HG02943 (cell line): ENCODE measurements around the gene ACVR1C.

Experiments
- ATAC-seq: cut with Tn5 transposase; IDR thresholded peaks from one replicate; pipeline ENCODE4 v1.9.1; 2021; ENCODE audit warnings: mild to moderate bottlenecking, low read depth, moderate library complexity; ENCODE audit not compliant: unreplicated experiment

ACVR1C gene

GRCh38 chr2:157500334-157500733, 128.3 kb downstream of the ACVR1C start:
- ATAC-seq: no peak

DNA sequence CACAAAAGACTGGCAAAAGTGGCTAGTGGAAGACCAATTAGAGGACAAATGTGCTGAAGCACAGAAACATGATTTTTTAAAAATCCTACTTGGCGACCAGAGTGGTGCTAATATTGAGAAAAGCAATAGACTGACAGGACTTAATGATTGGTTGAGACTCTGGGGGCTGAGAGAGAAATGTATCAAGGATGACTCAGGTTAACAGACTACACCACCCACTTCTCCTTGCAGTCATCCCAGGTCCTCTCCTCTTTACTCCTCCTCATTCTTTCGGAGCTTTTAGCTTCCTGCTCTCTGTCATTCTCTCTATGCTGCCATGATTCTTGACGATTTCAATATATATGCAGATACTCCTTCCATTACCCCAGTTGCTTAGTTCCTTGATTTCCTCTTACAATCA, 130.2 kb downstream of the ACVR1C start:
- ATAC-seq: no peak

- no peak for ATAC-seq
Measured at GRCh38 chr2:157497638-157498314, 130.9 kb downstream of the ACVR1C start.

GRCh38 chr2:157492189-157492773, 136.4 kb downstream of the ACVR1C start:
- ATAC-seq: peak; percentile 97

- ATAC-seq: no peak
Measured at GRCh38 chr2:157489983-157490382, 138.7 kb downstream of the ACVR1C start.

GRCh38 chr2:157488877-157489276, 139.8 kb downstream of the ACVR1C start:
- no peak for ATAC-seq

- ATAC-seq: no peak
Measured at GRCh38 chr2:157487747-157488146, 140.9 kb downstream of the ACVR1C start.

DNA sequence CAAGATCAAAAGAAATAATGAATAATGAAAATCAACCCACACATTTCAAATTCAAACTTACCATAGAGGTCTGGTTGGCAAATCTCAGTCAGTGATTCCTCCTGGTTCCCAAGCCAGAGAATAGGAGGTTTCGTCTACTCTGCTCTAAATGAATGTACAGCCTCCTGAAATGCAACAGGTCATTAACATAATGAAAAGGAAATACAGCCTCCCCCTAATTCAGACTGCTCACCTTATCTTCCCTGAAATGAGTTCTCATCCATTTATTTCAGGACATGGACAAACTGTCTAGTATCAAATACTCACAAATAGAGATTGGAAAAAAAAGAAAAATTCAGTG, 141.4 kb downstream of the ACVR1C start:
- no peak for ATAC-seq

DNA sequence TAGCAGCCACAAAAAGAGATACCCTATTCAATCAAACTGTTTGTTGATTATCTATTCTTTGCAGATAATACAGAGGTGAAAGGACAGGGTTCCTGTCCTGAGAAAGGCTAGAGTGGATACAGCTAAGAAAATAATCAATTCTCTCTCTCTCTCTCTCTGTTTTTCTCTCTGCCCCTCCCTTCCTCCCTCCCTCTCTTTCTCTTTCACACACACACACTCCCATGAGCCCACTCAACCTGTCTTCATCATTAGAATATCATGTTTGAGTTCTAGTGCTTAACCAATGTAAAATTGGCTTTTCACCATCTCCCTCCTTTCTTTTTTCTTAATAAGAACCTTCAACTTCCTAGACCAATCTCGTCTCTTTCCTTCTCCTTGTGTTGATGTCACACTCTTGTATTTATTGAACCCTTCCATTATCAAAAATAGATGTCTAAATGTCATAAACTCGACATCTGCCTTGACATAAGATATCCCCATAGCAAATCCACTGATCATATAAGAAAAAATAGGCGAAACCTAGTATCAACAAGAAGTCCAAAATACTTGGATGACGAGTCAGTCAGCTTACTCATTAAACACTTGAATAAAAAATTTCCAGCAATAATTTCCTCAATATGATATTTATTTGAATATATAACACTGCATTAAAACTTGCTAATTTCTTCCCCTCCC, 141.9 kb downstream of the ACVR1C start:
- ATAC-seq: no peak

GRCh38 chr2:157480182-157480961, 148.3 kb downstream of the ACVR1C start:
- ATAC-seq: no peak

- no peak for ATAC-seq
Measured at GRCh38 chr2:157479081-157480027, 149.3 kb downstream of the ACVR1C start.

DNA sequence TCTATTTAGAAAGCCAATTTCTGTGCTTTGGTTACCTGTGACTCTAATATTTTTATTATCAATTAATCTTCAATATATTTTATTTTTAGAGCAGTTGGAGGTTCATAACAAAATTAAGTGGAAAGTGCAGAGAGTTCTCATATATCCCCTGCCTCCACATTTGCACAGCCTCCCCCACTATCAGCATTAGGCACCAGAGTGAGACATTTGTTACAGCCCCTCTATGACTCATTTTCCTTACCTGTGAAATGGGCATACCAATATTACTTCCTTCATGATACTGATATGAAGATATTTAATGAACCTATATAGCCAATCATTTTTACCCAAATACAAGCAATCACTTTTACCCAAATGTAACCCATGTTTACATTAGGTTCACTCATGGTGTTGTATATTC, 150.7 kb downstream of the ACVR1C start:
- ATAC-seq: no peak

DNA sequence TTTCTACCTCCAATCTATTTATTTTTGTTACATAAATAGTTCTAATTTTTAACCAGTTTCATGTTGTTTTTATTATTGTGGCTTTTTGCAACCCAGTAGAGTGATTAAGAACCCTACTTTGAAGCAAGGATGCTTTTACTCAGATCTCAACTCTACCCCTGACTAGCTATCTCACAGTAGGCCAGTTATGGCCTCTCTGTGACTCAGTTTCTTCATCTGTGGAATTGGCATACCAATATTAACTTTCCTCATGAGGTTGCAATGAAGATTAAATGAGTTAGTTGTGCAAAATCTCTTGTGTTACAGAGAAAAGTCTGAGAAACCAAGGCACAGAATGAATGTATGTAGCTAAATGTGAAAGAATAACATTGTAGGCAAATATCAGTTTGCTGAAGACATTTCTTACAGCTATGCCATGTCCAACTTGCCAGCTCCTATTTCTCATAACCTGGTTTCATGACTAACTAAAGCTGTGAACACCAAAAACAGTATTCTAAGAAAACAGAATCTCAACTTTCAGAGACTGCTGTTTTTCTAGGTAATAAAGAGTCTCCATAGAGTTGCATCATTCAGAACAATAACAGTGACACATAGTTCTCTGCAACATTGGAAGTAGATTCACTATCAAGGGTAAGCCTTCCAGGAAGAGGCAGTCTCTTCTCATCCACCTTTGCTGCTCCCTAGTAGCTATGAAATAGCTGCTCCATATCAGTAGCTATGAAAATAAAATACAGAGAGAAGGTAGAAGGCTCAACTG, 151.5 kb downstream of the ACVR1C start:
- no peak for ATAC-seq
